GM19397 (cell line): ENCODE results near the gene MYOM3.

Experiments used
- ATAC-seq: cut with Tn5 transposase; IDR thresholded peaks from one replicate; pipeline ENCODE4 v1.9.1; 2021; ENCODE audit warnings: mild to moderate bottlenecking, moderate library complexity; ENCODE audit not compliant: unreplicated experiment

Gene MYOM3

GRCh38 chr1:24097663-24098062 lies 14.3 kb downstream of the MYOM3 start:
- no peak for ATAC-seq

- no peak for ATAC-seq
These were observed 15.2 kb downstream of the MYOM3 start for GRCh38 chr1:24096739-24097103.

GRCh38 chr1:24096009-24096738 lies 15.8 kb downstream of the MYOM3 start:
- ATAC-seq: no peak

- ATAC-seq: no peak
These were observed 16.6 kb downstream of the MYOM3 start for GRCh38 chr1:24095140-24095859.

GRCh38 chr1:24094554-24094953 lies 17.4 kb downstream of the MYOM3 start:
- no peak for ATAC-seq

- no peak for ATAC-seq
These were observed 18.2 kb downstream of the MYOM3 start for GRCh38 chr1:24093732-24094131.

- no peak for ATAC-seq
These were observed 19.0 kb downstream of the MYOM3 start for GRCh38 chr1:24092979-24093378.

- no peak for ATAC-seq
These were observed 19.9 kb downstream of the MYOM3 start for GRCh38 chr1:24091971-24092482.

GRCh38 chr1:24090736-24091135 lies 21.2 kb downstream of the MYOM3 start:
- no peak for ATAC-seq

- no peak for ATAC-seq
These were observed 22.0 kb downstream of the MYOM3 start for GRCh38 chr1:24089743-24090555.

GRCh38 chr1:24089027-24089742 lies 22.8 kb downstream of the MYOM3 start:
- no peak for ATAC-seq

- ATAC-seq: no peak
These were observed 25.5 kb downstream of the MYOM3 start for GRCh38 chr1:24086466-24086865.

- ATAC-seq: no peak
These were observed 26.4 kb downstream of the MYOM3 start for GRCh38 chr1:24085546-24085945.

GRCh38 chr1:24085007-24085406 lies 26.9 kb downstream of the MYOM3 start:
- no peak for ATAC-seq

- no peak for ATAC-seq
These were observed 27.9 kb downstream of the MYOM3 start for GRCh38 chr1:24084050-24084449.

GRCh38 chr1:24082372-24082771 lies 29.6 kb downstream of the MYOM3 start:
- ATAC-seq: no peak

- ATAC-seq: no peak
These were observed 30.7 kb downstream of the MYOM3 start for GRCh38 chr1:24081190-24081589.

- no peak for ATAC-seq
These were observed 31.8 kb downstream of the MYOM3 start for GRCh38 chr1:24080131-24080530.

GRCh38 chr1:24077278-24077978 lies 34.5 kb downstream of the MYOM3 start:
- no peak for ATAC-seq

GRCh38 chr1:24075946-24076345 lies 36.0 kb downstream of the MYOM3 start:
- ATAC-seq: no peak

GRCh38 chr1:24075590-24075854 lies 36.4 kb downstream of the MYOM3 start:
- ATAC-seq: no peak
